ENCODE data around the gene PSMC6.

The PSMC6 gene

DNA sequence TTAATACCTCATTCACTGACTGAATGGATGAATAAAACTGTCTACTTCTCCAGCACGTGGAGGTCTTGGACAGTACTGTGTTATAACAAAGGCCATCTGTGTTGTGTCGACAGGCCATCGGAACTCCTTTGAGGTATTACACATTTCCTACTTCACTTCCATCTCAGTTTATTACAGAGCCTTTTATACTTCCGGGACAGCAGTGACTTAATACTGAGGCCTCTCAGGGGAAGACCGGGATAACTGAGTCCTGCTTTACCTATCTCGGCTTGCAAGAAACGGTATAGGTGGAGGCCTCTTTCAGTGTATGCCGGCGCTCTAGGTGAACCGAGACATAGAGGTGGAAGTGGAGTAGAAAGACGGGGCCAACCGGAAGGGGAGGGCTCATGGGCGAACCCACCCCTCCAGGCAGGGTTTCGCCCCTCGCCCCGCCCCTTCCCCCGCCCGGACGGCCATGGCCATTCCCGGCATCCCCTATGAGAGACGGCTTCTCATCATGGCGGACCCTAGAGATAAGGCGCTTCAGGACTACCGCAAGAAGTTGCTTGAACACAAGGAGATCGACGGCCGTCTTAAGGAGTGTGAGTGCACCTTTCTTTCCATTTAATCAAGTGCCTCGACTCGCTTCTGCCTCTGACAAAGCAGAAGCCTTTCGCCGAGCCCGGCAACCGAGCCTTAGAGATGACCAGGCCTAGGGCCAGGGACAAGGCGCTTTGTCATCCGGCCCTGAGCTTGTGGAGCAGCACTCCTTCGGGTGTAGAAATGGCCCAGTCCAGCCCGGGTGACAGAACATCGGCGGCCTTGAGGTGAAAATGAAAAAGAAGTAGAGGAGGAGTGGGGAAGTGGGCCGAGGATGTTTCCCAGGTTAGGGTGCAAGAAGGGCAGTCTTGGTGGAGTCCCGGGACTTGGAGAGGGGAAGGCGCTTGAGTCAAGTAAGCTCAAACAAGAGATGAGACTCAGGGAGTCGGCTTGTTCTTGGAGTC, at the start of gene PSMC6:
PSMC6 (plus strand) TSS at position 477 of the 983 bp plus-strand sequence; CDS start at position 497, 20 bp downstream.
- peak; percentile 86 to 97 for DNase-seq (ENCODE audit: low read depth in 2 of 2)

DNA sequence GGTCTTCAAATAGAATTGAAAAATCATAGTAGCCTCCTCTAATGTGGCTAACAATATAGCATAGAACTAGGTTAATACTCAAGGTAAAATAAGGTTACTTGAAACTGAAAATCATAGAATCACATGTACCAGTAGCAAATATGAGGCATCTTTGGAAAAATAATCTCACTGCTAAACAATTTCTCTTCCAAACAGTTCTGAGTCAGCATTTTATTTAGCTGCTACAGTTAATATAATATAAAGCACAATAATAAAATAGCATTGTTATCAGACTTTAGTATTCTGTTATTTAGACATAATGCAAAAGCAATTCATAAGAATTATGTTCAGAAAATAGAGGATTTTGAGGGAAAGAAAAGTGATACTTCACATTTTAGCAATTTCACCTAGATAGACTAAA, 46.7 kb upstream of the PSMC6 start:
- DNase-seq (ENCODE audit: low read depth in 2 of 2), result no peak

DNA sequence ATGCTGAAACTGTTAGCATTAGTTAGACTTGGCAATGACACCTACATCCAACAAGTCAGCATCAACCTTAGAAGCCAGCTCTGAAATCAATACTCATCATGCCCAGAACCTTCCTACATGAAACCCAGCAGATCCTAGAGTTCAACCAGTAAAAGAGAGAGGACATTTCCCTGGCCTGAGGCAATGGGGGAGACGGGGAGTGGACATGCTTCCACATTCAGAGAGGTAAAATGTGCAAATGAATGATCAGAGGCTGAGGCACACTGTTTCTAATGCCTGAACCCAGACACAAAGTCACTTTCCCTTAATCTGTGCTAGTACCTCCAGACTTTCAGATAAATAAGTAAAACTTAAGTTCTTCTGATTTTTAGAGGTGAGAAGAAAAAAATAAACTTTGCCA, 46.2 kb upstream of the PSMC6 start:
- DNase-seq (ENCODE audit: low read depth in 2 of 2), result no peak

DNA sequence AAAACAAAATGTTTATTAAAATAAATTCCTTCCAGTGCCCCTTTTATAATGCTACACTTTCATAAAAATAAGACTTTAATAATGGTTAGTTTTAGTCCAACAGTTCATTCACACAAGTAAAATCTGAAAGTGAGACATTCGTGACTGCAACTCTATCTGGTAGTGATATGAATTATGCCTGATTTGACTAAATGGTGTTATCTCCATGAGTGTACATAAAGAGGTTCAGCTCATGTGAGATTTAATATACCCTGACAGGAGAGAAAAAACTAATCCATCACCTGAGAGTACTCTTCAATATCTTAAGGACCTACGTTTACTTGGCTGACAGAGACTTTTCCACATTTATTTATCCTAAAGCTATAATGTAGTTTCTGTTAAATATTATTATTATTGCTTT, 45.7 kb upstream of the PSMC6 start:
- DNase-seq (ENCODE audit: low read depth in 2 of 2), result no peak

- no peak for DNase-seq (ENCODE audit: low read depth in 2 of 2)
Measured at GRCh38 chr14:52663850-52664249, 43.1 kb upstream of the PSMC6 start.

DNA sequence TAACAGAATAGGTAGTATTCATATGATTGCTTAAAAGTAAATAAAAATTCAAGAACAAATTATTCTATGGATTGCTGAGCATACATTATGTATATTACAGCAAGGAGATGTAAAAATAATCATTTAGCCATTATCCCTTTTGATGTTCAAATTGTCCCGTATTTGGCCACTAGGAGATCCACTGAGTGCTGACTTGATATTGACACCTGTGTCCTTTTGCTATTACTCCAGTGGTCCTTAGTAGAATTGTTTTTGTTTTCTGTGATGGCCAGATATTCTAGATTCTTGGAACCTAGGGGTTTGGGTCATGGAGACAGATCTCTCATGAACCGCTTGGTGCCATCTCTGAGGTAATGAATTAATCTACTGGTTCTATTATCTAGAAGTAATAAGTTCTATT, 28.4 kb upstream of the PSMC6 start:
- no peak for DNase-seq (ENCODE audit: low read depth in 2 of 2)

DNA sequence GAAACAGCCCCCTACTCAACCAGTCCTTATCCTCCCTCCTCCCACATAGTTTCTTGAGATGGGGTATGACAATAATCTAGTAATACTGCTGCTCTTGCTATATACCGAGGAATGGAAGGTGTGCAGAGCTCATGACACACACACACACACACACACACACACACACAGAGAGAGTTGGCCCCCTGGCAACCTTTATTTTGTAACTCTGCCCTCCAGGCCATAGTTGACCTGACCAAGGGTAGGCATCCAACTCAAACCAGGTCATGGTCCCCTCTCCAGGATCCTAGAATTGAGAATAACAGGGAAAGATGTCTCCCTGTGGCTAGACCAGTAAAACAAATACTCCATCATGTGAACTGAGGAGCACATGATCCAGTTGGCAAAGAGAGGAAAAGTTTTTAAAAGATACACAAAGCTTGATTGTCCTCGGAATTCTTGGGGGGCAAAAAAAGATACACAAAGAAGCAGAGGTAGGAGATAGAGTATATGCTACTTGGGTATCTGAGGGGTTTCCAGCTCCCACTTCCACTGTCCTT, 22.9 kb upstream of the PSMC6 start:
- DNase-seq (ENCODE audit: low read depth in 2 of 2), result no peak

- no peak for DNase-seq (ENCODE audit: low read depth in 2 of 2)
Measured at GRCh38 chr14:52686176-52686575, 20.8 kb upstream of the PSMC6 start.

DNA sequence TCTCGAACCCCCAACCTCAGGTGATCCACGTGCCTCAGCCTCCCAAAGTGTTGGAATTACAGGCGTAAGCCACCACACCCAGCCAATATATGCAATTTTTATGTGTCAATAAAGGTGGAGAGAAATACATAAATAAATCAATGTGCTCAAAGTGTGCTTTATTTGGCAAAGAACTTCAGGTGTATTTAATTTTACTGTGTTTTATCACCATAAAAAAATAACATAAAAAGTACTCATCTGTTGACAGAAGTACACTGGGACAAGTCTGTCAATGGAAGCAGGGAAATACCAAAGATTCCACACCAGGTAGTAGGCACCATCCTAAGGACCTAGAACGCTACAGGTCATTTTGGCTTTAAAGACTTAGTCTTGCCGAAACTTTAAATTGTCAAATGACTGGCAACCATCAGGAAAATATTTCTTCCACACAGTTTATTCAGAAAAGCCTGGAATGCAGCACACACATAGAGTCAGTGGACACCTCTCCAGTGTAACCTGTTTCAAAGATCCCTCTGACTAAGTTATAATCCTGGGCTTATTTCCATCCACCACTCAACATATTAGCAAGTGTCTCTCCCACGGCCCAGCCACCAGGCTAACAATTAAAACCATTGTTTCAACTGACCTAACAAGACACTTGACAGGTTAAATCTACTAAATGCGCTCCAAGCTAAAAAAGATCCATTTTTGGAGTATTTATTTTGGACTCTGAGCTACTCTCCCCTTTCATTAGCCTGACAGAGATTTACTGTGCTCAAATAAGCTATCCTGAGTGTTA, 15.8 kb upstream of the PSMC6 start:
- no peak for DNase-seq (ENCODE audit: low read depth in 2 of 2)

DNA sequence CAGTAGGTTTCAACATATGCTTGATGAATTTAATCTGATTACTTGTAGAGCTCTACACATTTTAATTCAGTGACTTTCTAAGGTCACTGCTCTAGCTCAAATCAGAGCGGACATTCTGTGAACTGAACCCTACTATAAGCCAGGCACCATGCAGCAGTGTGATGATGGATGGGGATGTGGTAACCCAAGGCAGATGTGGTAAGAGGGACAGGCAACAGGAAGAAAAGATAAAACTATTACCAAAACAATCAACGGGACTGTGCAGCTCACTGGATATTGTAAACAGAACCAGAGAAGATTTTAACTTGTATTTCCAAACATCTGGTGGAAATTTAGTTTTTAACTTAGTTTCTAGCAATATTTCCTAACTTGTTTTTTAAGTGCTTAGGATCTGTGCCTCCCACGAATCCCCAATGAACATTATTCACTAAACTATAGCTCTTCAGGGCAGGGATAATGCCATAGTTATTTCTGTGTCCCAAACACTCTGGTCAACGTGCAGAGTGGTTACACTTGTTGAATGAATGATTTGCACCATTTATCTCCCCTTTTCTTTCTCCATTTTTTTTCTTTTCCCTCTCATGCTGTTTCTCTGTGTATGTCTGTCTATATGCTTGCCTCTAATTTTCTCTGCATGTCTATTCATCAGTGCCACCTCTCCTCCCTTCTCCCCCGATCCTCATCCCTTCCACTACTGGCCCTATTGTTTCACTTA, 14.6 kb upstream of the PSMC6 start:
- DNase-seq (ENCODE audit: low read depth in 2 of 2), result no peak

DNA sequence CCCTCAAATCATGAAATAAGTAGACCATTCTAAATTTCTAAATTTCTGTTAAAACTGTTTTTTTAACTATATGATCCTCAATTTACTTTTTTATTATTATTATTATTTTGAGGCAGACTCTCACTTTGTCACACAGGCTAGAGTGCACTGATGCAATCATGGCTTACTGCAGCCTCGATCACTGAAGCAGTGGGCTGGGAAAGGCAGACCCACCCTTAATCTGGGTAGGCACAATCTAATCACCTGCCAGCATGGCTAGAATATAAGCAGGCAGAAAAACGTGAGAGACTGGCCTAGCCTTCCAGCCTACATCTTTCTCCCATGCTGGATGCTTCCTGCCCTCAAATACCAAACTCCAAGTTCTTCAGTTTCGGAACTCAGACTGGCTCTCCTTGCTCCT, 14.0 kb upstream of the PSMC6 start:
- DNase-seq (ENCODE audit: low read depth in 2 of 2), result no peak

DNA sequence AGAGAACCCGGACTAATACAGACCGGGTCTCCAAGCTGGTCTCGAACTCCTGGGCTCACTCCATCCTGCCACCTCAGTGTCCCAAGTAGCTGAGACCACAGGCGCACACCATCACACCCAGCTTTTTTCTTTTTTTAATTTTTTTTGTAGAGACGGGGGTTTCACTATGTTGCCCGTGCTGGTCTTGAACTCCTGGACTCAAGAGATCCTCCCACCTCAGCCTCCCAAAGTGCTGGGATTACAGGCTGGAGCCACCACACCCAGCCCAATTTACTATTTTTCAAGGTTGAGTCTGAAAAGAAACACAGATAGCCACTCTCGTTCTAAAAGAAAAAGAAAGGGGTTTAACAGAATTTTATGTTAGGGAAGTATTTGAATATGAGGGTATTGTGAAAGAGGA, 13.5 kb upstream of the PSMC6 start:
- DNase-seq (ENCODE audit: low read depth in 2 of 2), result no peak

DNA sequence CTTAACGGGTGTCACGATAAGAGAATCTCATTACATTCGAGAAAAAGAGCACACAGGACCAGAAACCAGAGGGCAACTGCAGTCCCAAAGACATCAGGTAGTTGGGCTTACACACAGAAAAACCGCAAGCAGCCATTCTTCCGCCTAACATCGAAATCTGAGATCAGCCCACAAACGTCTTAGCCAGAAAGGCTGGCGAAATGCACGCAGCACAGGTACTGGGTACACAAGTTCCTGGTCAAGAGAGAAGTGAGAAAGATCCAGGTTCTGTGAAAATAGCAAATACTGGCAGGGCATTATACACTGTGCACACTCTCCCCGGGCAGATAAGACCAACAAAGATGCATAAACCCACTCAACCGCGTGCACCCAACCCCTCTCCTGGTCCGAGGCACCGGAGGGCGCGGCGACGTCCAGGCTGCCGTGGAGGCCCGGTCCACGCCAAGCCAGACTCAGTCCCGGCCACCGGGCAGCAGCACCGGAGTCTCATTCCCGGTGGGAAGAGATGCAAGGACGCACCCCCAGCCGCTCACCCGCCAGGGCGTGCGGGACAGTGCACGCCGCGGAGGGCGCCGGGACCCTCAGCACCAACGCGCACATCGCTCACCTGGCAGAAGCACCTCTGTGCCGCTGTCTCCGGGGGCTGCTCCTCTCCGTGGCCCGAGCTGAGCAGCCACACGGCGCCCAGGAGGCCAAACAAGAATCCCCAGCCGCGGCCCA, 12.1 kb upstream of the PSMC6 start:
- peak in 1 of 2 experiments; percentile 58 for DNase-seq (ENCODE audit: low read depth in 2 of 2)

DNA sequence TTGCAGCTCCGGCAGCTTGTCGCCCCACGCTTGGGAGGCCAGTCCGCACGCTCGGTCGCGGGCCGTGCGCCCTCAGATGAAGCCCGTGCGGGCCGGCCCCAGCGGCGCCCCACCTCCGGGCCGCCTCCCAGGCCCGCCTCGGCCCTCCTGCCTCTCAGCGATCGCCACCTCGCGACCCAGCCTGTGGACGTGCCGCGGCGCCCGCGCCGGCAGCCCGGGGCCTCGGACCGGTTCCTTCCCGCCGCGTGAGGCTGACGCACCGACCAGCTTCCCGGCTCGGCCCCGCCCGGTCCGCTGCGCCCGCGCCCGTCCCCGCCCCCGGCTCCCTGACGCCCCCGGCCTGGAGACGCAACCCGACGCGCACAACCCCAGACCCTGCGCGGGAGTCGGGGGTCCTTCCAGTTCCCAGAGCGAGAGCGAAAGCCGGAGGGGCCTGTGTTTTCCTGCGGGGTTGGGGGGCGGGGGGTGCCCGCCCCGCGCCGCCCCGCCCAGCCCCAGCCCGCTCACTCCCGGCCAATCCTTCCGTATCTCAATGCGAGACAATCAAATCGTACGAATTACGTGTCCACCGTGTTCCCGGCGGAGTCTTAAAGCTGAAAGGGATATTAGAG, 11.4 kb upstream of the PSMC6 start, which contains the start of gene ERO1A:
ERO1A (minus strand) TSS at position 78 of the 611 bp plus-strand sequence; CDS start at position 1, 77 bp downstream.
- peak; percentile 27 to 65 for DNase-seq (ENCODE audit: low read depth in 2 of 2)

DNA sequence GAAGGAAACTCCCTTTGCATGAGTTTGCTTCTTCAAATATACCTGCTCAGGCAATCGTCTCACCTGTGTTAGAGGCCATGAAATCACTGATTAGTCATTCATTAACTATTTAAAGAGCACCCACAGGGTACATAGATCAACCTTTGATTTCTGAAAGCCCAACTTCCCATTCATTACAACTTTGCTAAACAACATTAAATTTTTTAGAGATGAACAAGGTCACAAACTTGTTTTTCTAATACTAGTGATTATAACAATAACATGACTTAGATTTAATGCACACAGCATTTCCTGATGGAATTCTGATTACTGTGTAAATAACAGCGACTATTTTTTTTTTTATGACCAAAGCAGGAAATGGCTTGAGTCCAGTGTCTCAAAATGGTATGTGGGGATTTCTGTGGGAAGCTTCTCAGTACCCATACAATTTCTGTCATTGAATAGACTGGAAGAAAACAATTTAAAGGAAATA, 6.3 kb upstream of the PSMC6 start:
- no peak for DNase-seq (ENCODE audit: low read depth in 2 of 2)

- no peak for DNase-seq (ENCODE audit: low read depth in 2 of 2)
Measured at GRCh38 chr14:52701223-52701622, 5.8 kb upstream of the PSMC6 start.

DNA sequence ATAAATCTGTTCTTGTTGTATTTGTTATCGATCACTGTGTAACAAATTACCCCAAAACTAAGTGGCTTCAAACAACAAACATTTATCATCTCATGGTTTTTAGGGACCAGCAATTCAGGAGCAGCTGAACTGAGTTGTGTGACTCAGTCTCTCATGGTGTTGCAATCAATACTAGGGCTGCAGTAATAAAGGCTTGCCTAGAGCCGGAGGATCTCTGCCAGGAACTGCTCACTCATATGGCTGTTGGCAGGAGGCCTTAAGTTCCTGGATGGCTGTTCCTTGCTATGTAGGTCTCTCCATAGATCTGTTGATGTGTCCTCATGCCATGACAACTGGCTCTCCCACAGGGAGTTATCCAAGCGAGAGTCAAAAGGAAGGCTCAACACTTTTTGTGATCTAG, 3.8 kb upstream of the PSMC6 start:
- no peak for DNase-seq (ENCODE audit: low read depth in 2 of 2)

- no peak for DNase-seq (ENCODE audit: low read depth in 2 of 2)
Measured at GRCh38 chr14:52703664-52704063, 3.3 kb upstream of the PSMC6 start.

GRCh38 chr14:52706286-52706685, 714 bp upstream of the PSMC6 start:
- DNase-seq (ENCODE audit: low read depth in 2 of 2), result peak in 1 of 2 experiments; percentile 31

DNA sequence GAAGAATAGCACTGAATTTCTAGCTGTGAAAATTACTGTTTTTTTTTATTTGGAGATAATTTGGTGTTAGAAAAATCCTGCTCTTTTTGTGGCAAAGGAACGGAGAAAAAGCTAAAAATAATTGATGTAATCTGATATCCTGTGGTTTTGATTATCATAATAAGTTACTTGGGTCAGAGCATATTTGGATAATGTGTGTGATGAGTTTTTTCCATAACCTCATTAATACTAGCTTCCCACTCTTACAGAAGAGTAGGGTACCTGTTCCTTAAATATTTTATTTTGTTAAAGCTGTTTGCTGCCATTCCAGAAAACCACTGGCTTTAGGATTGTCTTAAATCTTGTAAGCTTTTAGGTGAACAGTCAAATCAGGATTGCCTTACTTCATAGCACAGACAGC, 4.7 kb downstream of the PSMC6 start:
- DNase-seq (ENCODE audit: low read depth in 2 of 2), result no peak
